Urinary bladder (tissue), 4 donors: ENCODE results near the gene QRSL1. TPM values are rescaled to one million over a fixed set of nuclear protein-coding genes. Genes with fewer than 3 reads are reported as not detected.

ENCODE experiments used
- DNase-seq: peaks from one replicate; pipeline ENCODE4 v3.0.0-alpha.2; 2015; ENCODE audit errors: extremely low spot score
- H3K27ac ChIP-seq: one replicate; pipeline ENCODE4 v1.5.1; 2013; ENCODE audit warnings: low read depth, mild to moderate bottlenecking, moderate library complexity
- H3K36me3 ChIP-seq: one replicate; pipeline ENCODE4 v1.6.1; 2013; ENCODE audit warnings: mild to moderate bottlenecking, moderate library complexity; ENCODE audit not compliant: insufficient read depth
- H3K4me1 ChIP-seq: one replicate; pipeline ENCODE4 v1.6.1; 2013; ENCODE audit warnings: mild to moderate bottlenecking, moderate library complexity; ENCODE audit not compliant: insufficient read depth
- H3K4me3 ChIP-seq: one replicate; pipeline ENCODE4 v1.5.1; 2013; ENCODE audit warnings: low read depth, low read length
- WGBS: extraction: QIAGEN DNeasy Blood & Tissue Kit; methylation state at CpG from one replicate; pipeline ENCODE4 v1.1.7; 2013; 5-methylcytosine and 5-hydroxymethylcytosine counted together
- polyA plus RNA-seq: library from polyadenylated mRNA; stranded (reverse); fragments of 200-250 nt; gene quantifications from one replicate; pipeline ENCODE4 v1.2.3, GENCODE V29; 2013
- total RNA-seq: library from RNA; depleted of rRNA; stranded (reverse); fragments of >200 nt; gene quantifications from one replicate; pipeline ENCODE4 v1.2.3, GENCODE V29; 2014
- donor health status: healthy with polysubstance abuse.
- donor health status: healthy.

The QRSL1 gene
- total and polyA plus RNA-seq, 2 donors = 7.5 to 21.6 TPM

GRCh38 chr6:106634565-106634964 is 5.2 kb downstream of the QRSL1 start:
- no peak for DNase-seq
- no peak overlapping the region for H3K27ac ChIP-seq
- WGBS = 96% methylated on average over 5 of the region's 5 CpGs
- H3K36me3 ChIP-seq = no peaks in the 10 kb centered on the region
- no peak overlapping the region for H3K4me3 ChIP-seq
- H3K4me1 ChIP-seq = peaks cover 1% of the 10 kb centered on the region

DNA sequence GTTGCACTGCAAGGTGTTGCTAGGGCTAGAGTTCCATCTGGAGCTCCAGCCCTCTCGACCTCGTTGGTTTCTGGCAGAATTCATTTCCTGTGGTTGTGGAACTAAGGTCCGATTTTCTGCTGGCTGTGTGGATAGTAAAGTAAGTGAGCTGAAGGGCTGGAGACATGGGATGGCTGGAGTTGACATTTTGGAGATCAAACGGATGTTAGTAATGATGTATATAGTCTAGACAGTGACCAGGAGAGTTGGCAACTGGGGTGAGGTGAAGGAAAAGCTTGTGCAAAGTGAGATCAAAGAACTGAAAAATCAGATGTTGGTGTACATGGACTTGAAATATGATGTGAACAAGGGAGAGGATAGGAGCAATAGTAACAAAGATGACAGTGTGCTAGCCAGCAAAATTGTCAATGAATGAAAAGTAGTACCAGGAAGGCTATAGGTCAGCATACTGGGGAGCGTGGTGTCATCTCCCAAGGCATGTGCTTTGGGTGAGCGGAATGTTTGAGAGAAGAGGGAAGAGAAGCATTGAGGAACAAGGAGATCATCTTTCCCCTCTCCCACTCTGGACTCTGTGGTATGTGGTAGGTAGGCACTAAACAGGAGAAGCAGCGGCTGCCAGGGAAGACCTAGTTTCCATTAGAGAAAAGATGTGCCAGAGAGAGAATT is 7.8 kb downstream of the QRSL1 start:
- Histone ChIP-seq H3K27ac (no peak overlapping the region), H3K4me1 (peaks cover 1% of the 10 kb centered on the region), H3K36me3 (no peaks in the 10 kb centered on the region), H3K4me3 (no peak overlapping the region)
- DNase-seq = no peak
- 69% methylated on average over 7 of the region's 7 CpGs for WGBS

DNA sequence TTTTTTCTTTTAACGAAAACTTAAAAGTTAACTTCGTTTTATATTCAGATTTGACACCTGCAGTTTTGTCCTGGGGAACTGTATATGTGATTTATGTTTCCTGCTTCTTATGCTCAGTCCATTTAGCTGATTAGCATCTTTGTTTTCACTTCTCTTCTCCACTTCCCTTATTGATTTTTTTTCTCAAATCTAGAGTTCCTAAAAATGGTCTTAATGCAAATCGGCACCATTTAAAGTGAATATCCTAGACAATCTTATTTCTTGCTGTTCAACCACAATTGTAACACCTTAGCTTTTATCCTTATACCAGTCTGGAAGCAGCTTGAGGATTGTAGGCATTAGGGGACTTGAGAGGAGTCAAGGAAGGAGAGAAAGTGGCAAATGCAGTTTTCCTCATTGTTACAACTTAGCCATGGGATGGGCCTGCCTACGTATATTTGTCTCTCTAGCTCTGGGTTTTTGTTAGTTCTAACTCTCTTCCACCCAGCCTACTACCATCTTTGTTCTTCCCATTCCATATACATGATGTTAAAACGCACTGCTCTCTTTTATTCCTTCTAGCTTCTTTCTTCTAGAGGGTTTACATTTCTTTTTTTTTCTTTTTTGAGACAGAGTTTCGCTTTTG is 8.5 kb downstream of the QRSL1 start:
- Histone ChIP-seq H3K36me3 (no peaks in the 10 kb centered on the region), H3K4me1 (peaks cover under 1% of the 10 kb centered on the region), H3K4me3 (no peak overlapping the region), H3K27ac (no peak overlapping the region)
- no peak for DNase-seq
- WGBS = 70% methylated on average over 6 of the region's 6 CpGs

DNA sequence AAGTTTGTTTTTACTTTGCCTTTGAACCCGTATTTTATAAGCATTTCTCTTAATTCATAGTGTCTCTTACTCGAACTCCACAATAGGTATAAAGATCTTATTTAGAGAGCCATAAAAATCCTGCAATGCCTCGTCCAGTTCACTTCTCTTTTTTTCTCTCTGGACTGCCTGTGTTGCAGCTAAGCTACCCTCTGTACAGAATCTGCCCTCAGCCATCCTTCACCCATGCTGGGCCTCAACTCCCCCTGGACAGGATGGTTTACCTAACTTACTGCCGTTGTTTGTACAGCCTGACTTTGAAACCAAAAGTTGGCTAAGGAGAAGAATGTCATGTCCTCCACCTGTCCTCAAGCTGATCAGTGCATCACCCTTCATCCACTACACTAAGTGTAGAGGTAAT is 10.4 kb downstream of the QRSL1 start:
- no peak overlapping the region for H3K4me3 ChIP-seq
- H3K27ac ChIP-seq = no peak overlapping the region
- peaks cover 2% of the 10 kb centered on the region for H3K36me3 ChIP-seq
- no peaks in the 10 kb centered on the region for H3K4me1 ChIP-seq
- 82% methylated on average over 4 of the region's 4 CpGs for WGBS
- no peak for DNase-seq

DNA sequence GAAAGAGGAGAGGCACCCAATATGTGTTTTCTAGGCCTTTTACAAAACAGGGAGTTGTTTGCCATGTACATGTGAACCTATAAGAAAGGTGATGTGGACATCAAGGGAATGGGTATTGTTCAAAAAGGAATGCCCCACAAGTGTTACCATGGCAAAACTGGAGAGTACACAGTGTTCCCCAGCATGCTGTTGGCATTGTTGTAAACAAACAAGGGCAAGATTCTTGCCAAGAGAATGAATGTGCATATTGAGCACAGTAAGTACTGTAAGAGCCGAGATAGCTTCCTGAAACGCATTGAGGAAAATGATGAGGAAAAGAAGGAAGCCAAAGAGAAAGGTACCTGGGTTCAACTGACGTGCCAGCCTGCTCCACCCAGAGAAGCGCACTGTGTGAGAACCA is 13.1 kb downstream of the QRSL1 start:
- DNase-seq = no peak
- 93% methylated on average over 4 of the region's 4 CpGs for WGBS
- no peak overlapping the region for H3K4me3 ChIP-seq
- no peak overlapping the region for H3K27ac ChIP-seq
- H3K4me1 ChIP-seq = no peaks in the 10 kb centered on the region
- H3K36me3 ChIP-seq = peaks cover 4% of the 10 kb centered on the region

DNA sequence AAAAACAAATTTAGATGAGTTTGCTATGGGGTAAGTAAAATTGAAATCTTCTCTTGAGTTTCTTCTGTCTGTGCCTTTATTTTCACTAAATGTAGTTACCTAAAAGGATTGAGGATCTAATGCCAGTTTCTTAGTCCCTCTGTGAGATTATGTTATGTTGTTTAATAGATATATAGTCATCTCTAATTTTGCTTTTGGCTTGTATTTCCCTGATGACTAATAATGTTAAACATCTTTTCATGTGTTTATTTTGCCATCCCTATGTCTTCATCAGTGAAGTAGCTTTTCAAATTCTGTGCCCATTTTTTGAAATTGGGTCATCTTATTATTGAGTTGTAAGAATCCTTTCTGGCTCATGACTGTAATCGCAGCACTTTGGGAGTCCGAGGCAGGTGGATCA is 13.7 kb downstream of the QRSL1 start:
- DNase-seq = no peak
- Histone ChIP-seq H3K27ac (no peak overlapping the region), H3K4me3 (no peak overlapping the region), H3K4me1 (no peaks in the 10 kb centered on the region), H3K36me3 (peaks cover 4% of the 10 kb centered on the region)
- 97% methylated on average over 2 of the region's 2 CpGs for WGBS

GRCh38 chr6:106648651-106649308 is 19.4 kb downstream of the QRSL1 start:
- DNase-seq = no peak
- WGBS = 94% methylated on average over 7 of the region's 7 CpGs
- Histone ChIP-seq H3K4me3 (no peak overlapping the region), H3K4me1 (no peaks in the 10 kb centered on the region), H3K27ac (no peak overlapping the region), H3K36me3 (peaks cover 9% of the 10 kb centered on the region)

DNA sequence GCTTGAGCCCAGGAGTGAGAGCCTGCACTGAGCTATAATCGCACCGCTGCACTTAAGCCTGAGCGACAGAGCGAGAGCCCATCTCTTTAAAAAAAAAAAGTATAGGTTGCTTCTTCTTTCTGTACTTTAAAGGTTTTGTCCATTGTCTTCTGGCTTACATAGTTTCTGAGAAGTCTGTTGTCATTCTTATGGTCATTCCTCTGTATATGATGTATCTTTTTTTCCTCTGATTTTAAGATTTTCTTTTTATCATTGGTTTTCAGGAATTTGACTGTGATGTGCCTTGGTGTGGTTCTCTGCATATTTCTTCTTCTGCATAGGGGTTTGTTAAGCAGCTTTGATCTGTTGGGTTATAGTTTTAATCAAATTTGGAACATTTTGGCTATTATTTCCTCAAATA is 29.1 kb downstream of the QRSL1 start:
- no peak for DNase-seq
- H3K36me3 ChIP-seq = peaks cover 8% of the 10 kb centered on the region
- WGBS = 99% methylated on average over 4 of the region's 4 CpGs
- no peak overlapping the region for H3K27ac ChIP-seq
- no peak overlapping the region for H3K4me3 ChIP-seq
- no peaks in the 10 kb centered on the region for H3K4me1 ChIP-seq

DNA sequence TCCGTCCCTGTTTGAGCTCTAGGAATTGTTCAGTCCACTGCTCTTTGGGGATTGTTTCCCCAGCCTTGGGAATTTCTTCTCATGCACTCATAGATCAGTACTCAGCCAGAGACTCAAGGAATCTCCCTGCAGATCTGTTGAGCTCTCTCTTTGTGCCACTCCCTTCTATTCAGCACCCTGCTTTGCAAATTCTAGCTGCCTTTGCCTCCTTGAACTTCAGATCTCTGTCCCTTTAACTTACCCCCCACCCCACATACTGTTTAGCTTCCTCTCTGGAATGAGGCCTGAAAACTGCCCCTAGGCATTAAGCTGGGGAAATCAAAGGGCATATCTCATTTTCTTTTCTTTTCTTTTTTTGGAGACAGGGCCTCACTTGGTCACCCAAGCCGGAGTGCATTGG is 30.5 kb downstream of the QRSL1 start:
- 94% methylated on average over 2 of the region's 2 CpGs for WGBS
- no peak overlapping the region for H3K27ac ChIP-seq
- H3K36me3 ChIP-seq = peaks cover 7% of the 10 kb centered on the region
- H3K4me3 ChIP-seq = no peak overlapping the region
- DNase-seq = no peak
- H3K4me1 ChIP-seq = no peaks in the 10 kb centered on the region

GRCh38 chr6:106662458-106662857 is 33.1 kb downstream of the QRSL1 start:
- Histone ChIP-seq H3K36me3 (peaks cover 9% of the 10 kb centered on the region), H3K4me3 (no peak overlapping the region), H3K4me1 (no peaks in the 10 kb centered on the region), H3K27ac (no peak overlapping the region)
- WGBS = 92% methylated on average over 2 of the region's 2 CpGs
- no peak for DNase-seq

DNA sequence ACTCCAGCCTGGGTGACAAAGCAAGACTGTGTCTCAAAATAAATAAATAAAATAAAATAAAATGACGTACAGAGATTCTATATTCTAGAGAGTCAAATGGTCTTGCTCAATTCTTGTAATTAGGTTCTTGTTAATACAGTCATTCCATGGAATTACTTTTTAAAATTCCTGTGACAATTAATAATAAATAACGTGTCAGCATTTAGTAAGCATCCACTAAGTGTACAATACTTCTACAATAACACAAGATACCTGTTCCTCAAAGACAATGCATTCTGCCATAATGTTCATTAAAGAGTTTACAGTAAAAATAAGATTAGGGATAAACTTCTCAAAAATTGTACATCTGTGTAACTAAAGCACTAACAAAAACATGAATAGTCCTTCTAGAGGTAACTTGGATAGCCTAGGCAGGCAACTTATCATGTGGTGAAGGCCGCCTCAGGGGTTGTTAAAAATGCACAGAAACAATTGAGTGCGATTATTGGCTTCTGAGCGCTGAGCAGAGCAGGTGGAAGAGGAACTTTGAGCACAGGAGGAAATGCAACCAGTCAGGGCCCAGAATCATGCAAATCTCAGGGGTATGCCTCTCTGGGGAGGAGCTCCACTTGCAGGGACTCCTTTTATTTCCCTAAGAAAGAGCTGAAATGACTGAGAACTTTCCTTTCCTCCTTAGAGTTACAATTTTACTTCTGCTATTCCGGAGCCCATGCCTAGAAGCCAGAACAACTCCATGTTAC is 37.1 kb downstream of the QRSL1 start:
- 82% methylated on average over 6 of the region's 6 CpGs for WGBS
- Histone ChIP-seq H3K27ac (no peak overlapping the region), H3K36me3 (peaks cover 2% of the 10 kb centered on the region), H3K4me3 (no peak overlapping the region), H3K4me1 (no peaks in the 10 kb centered on the region)
- DNase-seq = no peak

GRCh38 chr6:106667022-106667402 is 37.6 kb downstream of the QRSL1 start:
- H3K4me1 ChIP-seq = no peaks in the 10 kb centered on the region
- H3K27ac ChIP-seq = no peak overlapping the region
- H3K36me3 ChIP-seq = peaks cover 2% of the 10 kb centered on the region
- WGBS = 88% methylated on average over 4 of the region's 4 CpGs
- DNase-seq = no peak
- H3K4me3 ChIP-seq = no peak overlapping the region

DNA sequence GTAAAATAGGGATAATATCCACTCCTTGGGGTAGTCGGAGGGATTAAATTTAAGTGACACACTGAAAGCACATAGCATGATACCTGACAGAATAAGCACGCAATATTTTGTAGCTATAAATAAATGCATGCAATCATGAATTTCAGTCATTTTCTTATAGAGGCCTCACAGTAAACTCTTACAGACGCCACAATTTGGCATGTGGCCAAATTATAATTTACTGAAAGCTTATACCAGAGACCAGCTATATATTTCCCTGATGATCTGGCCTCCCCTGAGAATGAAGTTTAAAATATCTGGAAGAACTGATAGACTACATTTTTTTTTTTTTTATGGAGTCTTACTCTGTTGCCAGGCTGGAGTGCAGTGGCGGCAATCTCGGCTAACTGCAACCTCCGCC is 40.9 kb downstream of the QRSL1 start:
- Histone ChIP-seq H3K4me3 (no peak overlapping the region), H3K27ac (no peak overlapping the region), H3K4me1 (no peaks in the 10 kb centered on the region), H3K36me3 (peaks cover 2% of the 10 kb centered on the region)
- WGBS = 79% methylated on average over 6 of the region's 6 CpGs
- no peak for DNase-seq

- H3K4me3 ChIP-seq = no peak overlapping the region
- H3K4me1 ChIP-seq = no peaks in the 10 kb centered on the region
- no peak for DNase-seq
- WGBS = 96% methylated on average over 3 of the region's 3 CpGs
- H3K36me3 ChIP-seq = peaks cover under 1% of the 10 kb centered on the region
- H3K27ac ChIP-seq = no peak overlapping the region
These were observed 42.3 kb downstream of the QRSL1 start for GRCh38 chr6:106671651-106672050.
